GM10248 (cell line): Measurements from ENCODE around the gene SORCS3.

Source experiments
- CTCF ChIA-PET: fragments of 300-600 bp; sonication (Branson Sonifier 250); formaldehyde crosslinking; extraction: SDS; loops from one replicate; lab custom pipeline; 2021; ENCODE audit warnings: antibody characterized with exemption; lab: Yijun Ruan, JAX
- POLR2A ChIA-PET: fragments of 350-650 bp; sonication (Branson Sonifier 250); formaldehyde crosslinking; extraction: SDS; loops from one replicate; lab custom pipeline; 2020; ENCODE audit warnings: antibody characterized with exemption; lab: Yijun Ruan, JAX
- DNase-seq: peaks from one replicate; pipeline ENCODE4 v3.0.0; 2012; ENCODE audit errors: extremely low spot score
- TF ChIP-seq, protein P1 (sequence below): IDR thresholded peaks from 2 replicates; pipeline ENCODE4 v1.5.1; 2012; ENCODE audit warnings: mild to moderate bottlenecking, low read depth; ENCODE audit errors: extremely low read depth, missing control alignments, control extremely low read depth

The SORCS3 gene

GRCh38 chr10:104906112-104906511 is 265.0 kb downstream of the SORCS3 start:
- POLR2A ChIA-PET, result no interaction called here
- TF ChIP-seq, protein P1, sequence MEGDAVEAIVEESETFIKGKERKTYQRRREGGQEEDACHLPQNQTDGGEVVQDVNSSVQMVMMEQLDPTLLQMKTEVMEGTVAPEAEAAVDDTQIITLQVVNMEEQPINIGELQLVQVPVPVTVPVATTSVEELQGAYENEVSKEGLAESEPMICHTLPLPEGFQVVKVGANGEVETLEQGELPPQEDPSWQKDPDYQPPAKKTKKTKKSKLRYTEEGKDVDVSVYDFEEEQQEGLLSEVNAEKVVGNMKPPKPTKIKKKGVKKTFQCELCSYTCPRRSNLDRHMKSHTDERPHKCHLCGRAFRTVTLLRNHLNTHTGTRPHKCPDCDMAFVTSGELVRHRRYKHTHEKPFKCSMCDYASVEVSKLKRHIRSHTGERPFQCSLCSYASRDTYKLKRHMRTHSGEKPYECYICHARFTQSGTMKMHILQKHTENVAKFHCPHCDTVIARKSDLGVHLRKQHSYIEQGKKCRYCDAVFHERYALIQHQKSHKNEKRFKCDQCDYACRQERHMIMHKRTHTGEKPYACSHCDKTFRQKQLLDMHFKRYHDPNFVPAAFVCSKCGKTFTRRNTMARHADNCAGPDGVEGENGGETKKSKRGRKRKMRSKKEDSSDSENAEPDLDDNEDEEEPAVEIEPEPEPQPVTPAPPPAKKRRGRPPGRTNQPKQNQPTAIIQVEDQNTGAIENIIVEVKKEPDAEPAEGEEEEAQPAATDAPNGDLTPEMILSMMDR, result no peak
- CTCF ChIA-PET, result interaction anchor here (1.0 kb wide), 1 partner anchor 11 kb away, joined by 3 read pairs; no protein-coding TSS in a partner anchor
- no peak for DNase-seq

DNA sequence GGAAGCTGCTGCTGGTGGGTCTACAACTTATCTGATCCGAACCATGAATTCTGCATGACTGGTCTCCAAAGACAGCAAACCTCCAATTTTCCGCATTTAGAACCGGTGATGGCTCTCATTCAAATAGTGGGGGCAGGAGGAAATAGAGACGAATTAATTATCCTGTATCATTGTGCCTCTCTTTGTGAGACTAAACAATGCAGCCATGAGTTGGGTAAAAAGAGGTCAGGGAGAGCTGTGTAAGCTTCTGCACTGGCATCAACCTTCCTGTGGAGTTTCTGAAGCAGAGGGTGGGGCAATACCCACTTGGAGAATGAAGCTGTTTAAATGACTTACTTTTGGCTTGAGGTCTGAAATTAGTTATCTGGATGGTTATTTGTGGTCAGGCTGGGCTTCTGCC is 266.4 kb downstream of the SORCS3 start:
- no peak for DNase-seq

DNA sequence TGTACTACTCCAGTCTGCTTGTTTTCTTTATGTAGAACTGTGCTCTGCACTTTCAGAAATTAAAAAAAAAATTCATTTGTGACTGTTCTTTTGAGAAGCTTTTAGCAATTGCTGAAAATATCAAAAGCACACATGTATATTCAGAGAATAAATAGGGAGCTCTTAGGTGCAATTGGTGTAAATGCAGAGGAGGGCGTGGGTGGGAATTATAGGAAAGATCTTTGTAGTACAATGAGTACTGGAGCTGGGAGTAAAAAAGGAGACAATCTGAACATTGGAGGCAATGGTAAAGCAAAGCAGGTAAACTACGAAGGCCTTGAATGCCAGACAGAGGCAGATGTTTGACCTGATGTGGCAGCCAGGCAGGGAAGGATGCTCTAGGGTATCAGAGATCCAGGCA is 267.5 kb downstream of the SORCS3 start:
- POLR2A ChIA-PET, result no interaction called here
- TF ChIP-seq, protein P1, result no peak
- no peak for DNase-seq
- CTCF ChIA-PET, result interaction anchor here (1.0 to 2.0 kb wide), 3 partner anchors 9 to 17 kb away, joined by 3 to 7 read pairs (median 4); no protein-coding TSS in a partner anchor

More for the DNA sequence above, 266.4 kb downstream of the SORCS3 start:
- CTCF ChIA-PET, result interaction anchor here (2.0 kb wide), 1 partner anchor 17 kb away, joined by 7 read pairs; no protein-coding TSS in a partner anchor
- TF ChIP-seq, protein P1, result no peak
- POLR2A ChIA-PET, result no interaction called here

DNA sequence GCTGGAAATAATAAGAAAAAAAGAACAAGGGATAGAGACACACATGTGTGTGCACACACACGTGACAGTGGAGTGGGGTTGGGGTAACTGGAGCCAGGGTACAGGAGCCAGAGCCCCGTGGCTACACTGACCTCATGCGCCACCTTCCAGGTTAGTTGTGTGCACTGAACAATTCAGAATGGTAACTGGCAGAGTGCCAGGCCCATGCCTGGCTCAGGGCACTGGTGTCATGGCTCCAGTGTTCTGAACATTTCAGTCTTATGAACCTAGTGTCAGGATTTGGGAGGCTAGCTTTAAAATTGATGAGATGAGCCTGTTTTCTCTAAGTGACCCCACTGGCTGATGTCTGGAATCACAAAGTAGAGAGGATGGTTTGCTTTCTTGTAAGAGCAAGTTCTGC is 269.6 kb downstream of the SORCS3 start:
- CTCF ChIA-PET, result no interaction called here
- no peak for DNase-seq
- POLR2A ChIA-PET, result no interaction called here
- TF ChIP-seq, protein P1, result no peak

- DNase-seq, result no peak
- TF ChIP-seq, protein P1, result no peak
- ChIA-PET CTCF (interaction anchor here (1.4 to 4.3 kb wide), 2 partner anchors 8 to 12 kb away, joined by 4 to 20 read pairs; no protein-coding TSS in a partner anchor), POLR2A (no interaction called here)
Measured at GRCh38 chr10:104913390-104913789, 272.3 kb downstream of the SORCS3 start.

GRCh38 chr10:104920476-104920875 is 279.4 kb downstream of the SORCS3 start:
- no peak for DNase-seq
- POLR2A ChIA-PET, result no interaction called here
- CTCF ChIA-PET, result interaction anchor here (1.0 kb wide), 1 partner anchor 9 kb away, joined by 3 read pairs; no protein-coding TSS in a partner anchor
- TF ChIP-seq, protein P1, result no peak

DNA sequence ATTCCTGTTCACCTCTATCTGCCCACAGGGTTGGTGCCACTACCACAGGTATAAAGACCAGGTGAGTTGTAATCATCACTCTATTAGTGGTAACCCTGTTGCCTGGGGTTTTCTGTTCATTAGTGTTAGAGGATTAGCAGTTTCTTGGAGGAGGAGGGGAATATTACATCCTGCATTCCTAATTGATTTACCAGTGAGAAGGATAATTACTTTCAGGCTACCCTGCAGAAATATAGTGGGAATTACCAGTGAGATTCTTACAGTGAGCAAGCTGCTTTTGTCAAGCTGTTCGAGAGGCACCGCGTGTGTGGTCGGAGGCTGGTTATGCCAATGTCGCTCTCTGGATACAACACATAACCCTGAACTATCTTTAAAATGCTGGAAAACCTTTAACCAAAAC is 280.7 kb downstream of the SORCS3 start:
- TF ChIP-seq, protein P1, result no peak
- CTCF ChIA-PET, result interaction anchor here (1.3 kb wide), 1 partner anchor 9 kb away, joined by 4 read pairs; no protein-coding TSS in a partner anchor
- no peak for DNase-seq
- POLR2A ChIA-PET, result no interaction called here
